ENCODE results near the gene SGMS1.

GRCh38 chr10:50544857-50545429 lies 78.8 kb downstream of the SGMS1 start:
- no peak for TF ChIP-seq CTCF (IDR thresholded peaks at IDR 0.05)
- TF ChIP-seq SREBF2 (IDR thresholded peaks at IDR 0.05): no peak

All from A549 (cell line).